Upper lobe of left lung (tissue), 4 donors: ENCODE measurements around the gene ADAM15.

Source experiments
- CTCF ChIP-seq, 6 experiments: fragments of 450-650 bp in 4 of 6; fragments of 200-600 bp in 2 of 6; sonication (generic) in 2 of 6; IDR thresholded peaks; one replicate each; pipeline ENCODE4 v1.5.1; 2016 to 2019; ENCODE audit warnings: antibody characterized with exemption in 6 of 6
- POLR2A ChIP-seq, 4 donors: fragments of 450-650 bp; IDR thresholded peaks; one replicate each; pipeline ENCODE4 v1.5.1; 2016 to 2017; ENCODE audit warnings: antibody characterized with exemption in 4 of 4, mild to moderate bottlenecking in 2 of 4

GRCh38 chr1:155016231-155016831, 34.8 kb upstream of the ADAM15 start:
- TF ChIP-seq CTCF (IDR thresholded peaks at IDR 0.05) (no peak), POLR2A (IDR thresholded peaks at IDR 0.05) (no peak)
